K562 (cell line): ENCODE measurements around the gene KCNJ14. TPM values are rescaled to one million over a fixed set of nuclear protein-coding genes. Genes with fewer than 3 reads are reported as not detected.
A peak's percentile ranks its signal among the peaks of the same experiment; 100 is the strongest.

Experiments used
- ARID1B ChIP-seq: fragments of 450-650 bp; IDR thresholded peaks from 2 replicates; pipeline ENCODE4 v1.6.1; 2016; ENCODE audit warnings: antibody characterized with exemption, mild to moderate bottlenecking, inconsistent platforms
- E2F6 ChIP-seq, 2 experiments: IDR thresholded peaks; 2 replicates each; pipeline ENCODE4 v1.6.1; 2011; ENCODE audit warnings: borderline replicate concordance in 1 of 2, control low read depth in 1 of 2, low read depth in 1 of 2, low read length in 1 of 2, mild to moderate bottlenecking in 1 of 2, mixed read lengths in 1 of 2, moderate library complexity in 1 of 2; ENCODE audit not compliant: insufficient read depth in 1 of 2, insufficient read length in 1 of 2, poor library complexity in 1 of 2, severe bottlenecking in 1 of 2; ENCODE audit errors: extremely low read depth in 1 of 2
- ELF4 ChIP-seq: fragments of 450-650 bp; formaldehyde crosslinking; IDR thresholded peaks from 2 replicates; pipeline ENCODE4 v1.4.0; 2022; ENCODE audit warnings: missing genetic modification characterization
- ETV6 ChIP-seq, 3 experiments: fragments of 150-350 bp in 1 of 3; sonication (generic) in 1 of 3; formaldehyde crosslinking in 1 of 3; IDR thresholded peaks; 2 replicates each; pipeline versions ENCODE4 v1.6.1 to v1.8.0; 2014 to 2022; ENCODE audit warnings: borderline replicate concordance in 2 of 3, low read depth in 2 of 3, antibody characterized with exemption in 1 of 3, low read length in 1 of 3, mild to moderate bottlenecking in 1 of 3, missing genetic modification reagents in 1 of 3
- FOXA1 ChIP-seq: fragments of 450-650 bp; IDR thresholded peaks from 2 replicates; pipeline ENCODE4 v1.6.1; 2016; ENCODE audit warnings: mild to moderate bottlenecking, borderline replicate concordance
- HMG20A ChIP-seq: fragments of 450-650 bp; formaldehyde crosslinking; conservative IDR thresholded peaks from 2 replicates; pipeline ENCODE4 v1.4.0; 2020; ENCODE audit warnings: mild to moderate bottlenecking, mixed read lengths
- KLF6 ChIP-seq: fragments of 250-450 bp; sonication (Bioruptor Pico); IDR thresholded peaks from 2 replicates; pipeline ENCODE4 v1.4.0; 2020; ENCODE audit warnings: mild to moderate bottlenecking, moderate library complexity, borderline replicate concordance
- PBX2 ChIP-seq, 2 experiments: IDR thresholded peaks in 1 of 2; conservative IDR thresholded peaks in 1 of 2; 2 replicates each; pipeline ENCODE4 v1.6.1; 2016; ENCODE audit warnings: low read depth in 2 of 2, mild to moderate bottlenecking in 1 of 2, missing compliant biosample characterization in 1 of 2, missing genetic modification characterization in 1 of 2, moderate library complexity in 1 of 2
- RBM14 ChIP-seq: fragments of 200-400 bp; formaldehyde crosslinking; IDR thresholded peaks from 2 replicates; pipeline ENCODE4 v1.6.1; 2018; ENCODE audit warnings: low read depth, mild to moderate bottlenecking, low read length, moderate library complexity, borderline replicate concordance; ENCODE audit not compliant: insufficient read depth
- TRIM24 ChIP-seq, 2 experiments: fragments of 450-650 bp; IDR thresholded peaks; 2 replicates each; pipeline ENCODE4 v1.6.1; 2016
- ZMIZ1 ChIP-seq, 2 experiments: fragments of 150-350 bp in 1 of 2; IDR thresholded peaks; 2 replicates each; pipeline ENCODE4 v1.6.1; 2012 to 2016; ENCODE audit warnings: low read depth in 2 of 2, low read length in 2 of 2, mild to moderate bottlenecking in 1 of 2, moderate library complexity in 1 of 2
- ZNF23 ChIP-seq: fragments of 250-450 bp; sonication (Bioruptor Pico); IDR thresholded peaks from 2 replicates; pipeline ENCODE4 v1.4.0; 2020; ENCODE audit warnings: mild to moderate bottlenecking
- ZNF239 ChIP-seq: fragments of 250-450 bp; sonication (Bioruptor Pico); IDR thresholded peaks from 2 replicates; pipeline ENCODE4 v1.4.0; 2020; ENCODE audit warnings: mild to moderate bottlenecking
- ZNF551 ChIP-seq: fragments of 250-450 bp; sonication (Bioruptor Pico); IDR thresholded peaks from 2 replicates; pipeline ENCODE4 v1.5.0; 2021; ENCODE audit warnings: mild to moderate bottlenecking, moderate library complexity
- ZNF76 ChIP-seq: fragments of 250-450 bp; sonication (Bioruptor Pico); IDR thresholded peaks from 2 replicates; pipeline ENCODE4 v1.4.0; 2020; ENCODE audit warnings: mild to moderate bottlenecking, moderate library complexity, borderline replicate concordance
- polyA plus RNA-seq, 8 experiments: library from polyadenylated mRNA; depleted of rRNA in 4 of 8; stranded (reverse) in 5 of 8; unstranded in 3 of 8; fragments of >200 nt; fragmentation: Nextera tagmentation in 2 of 8; fragmentation: Illumina TruSeq in 1 of 8; extraction: Ambion mirVana in 2 of 8; extraction: Trizol in 1 of 8; gene quantifications; 2 replicates each; pipeline versions ENCODE4 v1.2.1 to v1.2.3, GENCODE V29; 2011 to 2014; ENCODE audit warnings: inconsistent platforms in 1 of 8, missing spikeins in 1 of 8
- total RNA-seq, 7 experiments: library from RNA; depleted of rRNA in 6 of 7; stranded (reverse); fragments of >200 nt in 6 of 7; fragmentation: Illumina TruSeq in 2 of 7; extraction: Trizol in 2 of 7; gene quantifications; 2 replicates each; pipeline versions ENCODE4 v1.2.1 to v1.2.3, GENCODE V29; 2011 to 2021; ENCODE audit warnings: low replicate concordance in 1 of 7
- TF ChIP-seq, protein P1 (sequence below), 2 experiments: fragments of 250-450 bp in 1 of 2; fragments of 450-650 bp in 1 of 2; sonication (Bioruptor Pico) in 1 of 2; IDR thresholded peaks; 2 replicates each; pipeline versions ENCODE4 v1.6.1 to v1.8.0; 2016 to 2021; ENCODE audit warnings: mild to moderate bottlenecking in 2 of 2, moderate library complexity in 2 of 2, missing compliant biosample characterization in 1 of 2, missing genetic modification characterization in 1 of 2

KCNJ14 gene
- total and polyA plus RNA-seq, 9 of the 15 experiments (the other 6 are each of a cell fraction or from before 2014, with no cell fraction given): 0.15 to 1.6 (median 0.49) TPM

- no peak for TF ChIP-seq ZMIZ1 (IDR thresholded peaks at IDR 0.05; ENCODE audit: low read depth in 2 of 2, low read length in 2 of 2)
- TF ChIP-seq ZNF76 (CRISPR knock-in tag): peak; percentile 37; the same call in 1 of the 2 replicates
- no peak for TF ChIP-seq ZNF551 (CRISPR knock-in tag)
- TF ChIP-seq FOXA1: no peak
- peak in 1 of 2 experiments; percentile 70; a peak in 2 of 4 replicates for TF ChIP-seq TRIM24 (IDR thresholded peaks at IDR 0.05)
- TF ChIP-seq KLF6 (CRISPR knock-in tag): peak; percentile 91
- TF ChIP-seq ZNF239 (CRISPR knock-in tag): 0 out of 2 replicates have a peak, but pooled peaks have one; percentile 20
- TF ChIP-seq PBX2 (CRISPR knock-in tag; IDR thresholded peaks at IDR 0.05; ENCODE audit: low read depth): no peak
- no peak for TF ChIP-seq PBX2 (tag; conservative IDR thresholded peaks at IDR 0.05; ENCODE audit: low read depth)
- TF ChIP-seq ELF4 (CRISPR knock-in tag): 0 out of 2 replicates have a peak, but pooled peaks have one; percentile 18
- TF ChIP-seq ETV6 (IDR thresholded peaks at IDR 0.05; ENCODE audit: borderline replicate concordance in 1 of 2, low read depth in 2 of 2, low read length in 1 of 2): no peak
- no peak for TF ChIP-seq ETV6 (CRISPR knock-in tag; IDR thresholded peaks at IDR 0.05; ENCODE audit: borderline replicate concordance)
- TF ChIP-seq ARID1B: peak; percentile 37; the same call in 1 of the 2 replicates
- no peak for TF ChIP-seq RBM14
- TF ChIP-seq E2F6 (IDR thresholded peaks at IDR 0.05; ENCODE audit: borderline replicate concordance in 1 of 2, extremely low read depth in 1 of 2, insufficient read depth in 1 of 2, insufficient read length in 1 of 2, low read depth in 1 of 2, low read length in 1 of 2, poor library complexity in 1 of 2, severe bottlenecking in 1 of 2): peak in 1 of 2 experiments; percentile 17
- TF ChIP-seq ZNF23 (CRISPR knock-in tag): no peak
- TF ChIP-seq HMG20A (CRISPR knock-in tag): no peak
- TF ChIP-seq, protein P1, sequence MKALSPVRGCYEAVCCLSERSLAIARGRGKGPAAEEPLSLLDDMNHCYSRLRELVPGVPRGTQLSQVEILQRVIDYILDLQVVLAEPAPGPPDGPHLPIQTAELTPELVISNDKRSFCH (CRISPR knock-in tag; IDR thresholded peaks at IDR 0.05): no peak
- TF ChIP-seq, protein P1 (tag; IDR thresholded peaks at IDR 0.05): no peak
Observed at GRCh38 chr19:48469289-48469881, 14.0 kb downstream of the KCNJ14 start, which contains the start of gene CYTH2 (continued).
